Bronchial epithelial cell (primary cell): ENCODE results near the gene TSPEAR. TPM values are rescaled to one million over a fixed set of nuclear protein-coding genes. Genes with fewer than 3 reads are reported as not detected.

Experiments used
- DNase-seq: peaks from one replicate; pipeline ENCODE4 v3.0.0-alpha.2; 2010; ENCODE audit warnings: low read depth
- FAIRE-seq: peaks from 2 replicates; lab custom pipeline; 2011; peaks lifted over from hg19 to GRCh38; lab: Jason Lieb, UNC
- H3K27me3 ChIP-seq: 2 replicates; pipeline ENCODE4 v1.5.1; 2011; ENCODE audit warnings: low read length; ENCODE audit not compliant: control insufficient read depth, insufficient read depth
- H3K36me3 ChIP-seq: 2 replicates; pipeline ENCODE4 v1.5.1; 2011; ENCODE audit warnings: low read length; ENCODE audit not compliant: control insufficient read depth, insufficient read depth
- H3K4me3 ChIP-seq: 2 replicates; pipeline ENCODE4 v1.5.1; 2011; ENCODE audit warnings: mild to moderate bottlenecking, low read depth, low read length, control low read depth
- total RNA-seq: library from RNA; depleted of rRNA; stranded (reverse); fragments of >200 nt; gene quantifications from 2 replicates; pipeline ENCODE4 v1.2.1, GENCODE V29; 2014
- TF ChIP-seq, protein P1 (sequence below): IDR thresholded peaks from 2 replicates; pipeline ENCODE4 v1.5.1; 2011; ENCODE audit warnings: mild to moderate bottlenecking, moderate library complexity, low read length, control low read depth, inconsistent platforms; ENCODE audit not compliant: insufficient read depth, severe bottlenecking

Gene TSPEAR
- total RNA-seq, 1 donor from 2014 or later: not detected

DNA sequence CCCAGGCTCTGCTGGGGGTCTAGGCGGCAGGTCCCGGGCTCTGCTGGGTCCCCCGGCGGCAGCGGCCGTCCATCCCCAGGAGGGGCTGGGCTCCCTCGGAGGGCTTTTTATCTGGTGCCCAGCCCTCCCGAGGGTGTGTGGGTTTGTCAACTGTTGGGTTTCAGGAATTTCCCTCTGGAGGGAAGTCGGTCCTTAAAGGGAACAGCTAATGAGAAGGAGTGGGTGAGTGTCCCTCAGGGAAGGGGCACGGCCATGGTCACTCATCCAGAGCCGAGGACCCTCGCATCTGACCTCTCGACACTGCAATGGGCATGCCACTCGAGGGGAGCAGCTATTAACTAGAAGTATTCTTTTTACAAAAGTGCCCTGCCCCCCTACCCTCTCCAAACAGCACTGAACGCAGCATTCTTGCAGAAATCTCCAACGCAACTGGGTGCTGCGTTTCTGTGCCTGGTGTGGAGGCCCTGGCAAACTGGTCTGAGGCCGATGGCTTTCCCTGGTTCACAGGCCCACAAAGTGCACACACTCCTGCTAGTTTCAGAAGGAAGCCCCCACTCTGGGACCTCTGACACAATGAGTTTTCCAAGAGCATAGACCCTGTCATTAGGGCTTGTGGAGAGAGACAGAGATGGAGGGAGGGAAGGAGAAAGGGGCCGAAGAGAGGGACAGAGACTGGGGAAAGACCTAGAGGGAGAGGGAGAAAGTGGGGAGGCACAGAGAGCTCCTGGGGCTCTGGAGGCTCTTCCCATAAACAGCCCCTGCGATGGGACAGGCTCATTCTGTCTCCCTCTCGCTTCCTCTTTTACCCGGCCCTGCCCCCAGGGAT is 1.0 kb upstream of the TSPEAR start:
- TF ChIP-seq, protein P1, sequence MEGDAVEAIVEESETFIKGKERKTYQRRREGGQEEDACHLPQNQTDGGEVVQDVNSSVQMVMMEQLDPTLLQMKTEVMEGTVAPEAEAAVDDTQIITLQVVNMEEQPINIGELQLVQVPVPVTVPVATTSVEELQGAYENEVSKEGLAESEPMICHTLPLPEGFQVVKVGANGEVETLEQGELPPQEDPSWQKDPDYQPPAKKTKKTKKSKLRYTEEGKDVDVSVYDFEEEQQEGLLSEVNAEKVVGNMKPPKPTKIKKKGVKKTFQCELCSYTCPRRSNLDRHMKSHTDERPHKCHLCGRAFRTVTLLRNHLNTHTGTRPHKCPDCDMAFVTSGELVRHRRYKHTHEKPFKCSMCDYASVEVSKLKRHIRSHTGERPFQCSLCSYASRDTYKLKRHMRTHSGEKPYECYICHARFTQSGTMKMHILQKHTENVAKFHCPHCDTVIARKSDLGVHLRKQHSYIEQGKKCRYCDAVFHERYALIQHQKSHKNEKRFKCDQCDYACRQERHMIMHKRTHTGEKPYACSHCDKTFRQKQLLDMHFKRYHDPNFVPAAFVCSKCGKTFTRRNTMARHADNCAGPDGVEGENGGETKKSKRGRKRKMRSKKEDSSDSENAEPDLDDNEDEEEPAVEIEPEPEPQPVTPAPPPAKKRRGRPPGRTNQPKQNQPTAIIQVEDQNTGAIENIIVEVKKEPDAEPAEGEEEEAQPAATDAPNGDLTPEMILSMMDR: no peak
- no peaks in the 10 kb centered on the region for H3K36me3 ChIP-seq
- no peak overlapping the region for H3K4me3 ChIP-seq
- peaks cover 35% of the 10 kb centered on the region for H3K27me3 ChIP-seq
- FAIRE-seq (no peak), DNase-seq (no peak)

DNA sequence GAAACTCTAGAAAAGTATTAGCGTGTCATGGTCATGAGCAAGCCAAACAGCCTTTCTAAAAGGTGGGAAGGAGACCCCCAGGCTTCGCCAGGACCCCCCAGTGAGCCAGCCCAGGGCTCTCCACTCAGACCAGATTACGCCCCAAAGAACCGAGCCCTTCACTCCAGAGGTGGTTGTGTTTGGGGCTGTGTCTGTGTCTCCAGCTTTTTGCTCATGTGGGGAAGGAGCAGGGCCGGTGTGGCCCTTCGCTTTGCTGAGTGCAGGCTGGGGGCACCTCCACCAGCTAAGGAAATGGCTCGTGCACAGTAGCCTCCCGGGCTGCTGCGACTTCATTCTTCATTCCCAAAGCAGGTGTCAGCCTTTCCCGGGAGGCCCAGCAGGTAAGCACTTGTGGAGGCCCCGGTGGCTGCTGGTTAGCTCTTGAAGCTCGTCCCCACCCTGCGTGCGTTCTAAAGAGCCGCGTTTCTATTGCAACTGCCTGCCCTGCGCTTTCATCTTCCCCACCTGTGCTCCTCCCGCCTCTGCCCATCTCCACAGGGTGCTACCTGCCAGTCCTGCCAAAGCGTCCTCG is 531 bp downstream of the TSPEAR start:
- Histone ChIP-seq H3K36me3 (no peaks in the 10 kb centered on the region), H3K4me3 (no peak overlapping the region), H3K27me3 (peaks cover 43% of the 10 kb centered on the region)
- DNase-seq: peak; percentile 23
- TF ChIP-seq, protein P1: no peak
- FAIRE-seq: no peak

GRCh38 chr21:44710294-44710665 is 1.1 kb downstream of the TSPEAR start:
- FAIRE-seq: no peak
- TF ChIP-seq, protein P1: no peak
- Histone ChIP-seq H3K27me3 (peaks cover 43% of the 10 kb centered on the region), H3K4me3 (no peak overlapping the region), H3K36me3 (no peaks in the 10 kb centered on the region)
- no peak for DNase-seq

GRCh38 chr21:44709426-44710293 is 1.7 kb downstream of the TSPEAR start:
- Histone ChIP-seq H3K4me3 (no peak overlapping the region), H3K36me3 (no peaks in the 10 kb centered on the region), H3K27me3 (peaks cover 42% of the 10 kb centered on the region)
- TF ChIP-seq, protein P1: no peak
- FAIRE-seq (no peak), DNase-seq (peak; percentile 78)

GRCh38 chr21:44708866-44709425 is 2.4 kb downstream of the TSPEAR start:
- no peak overlapping the region for H3K4me3 ChIP-seq
- H3K27me3 ChIP-seq: peaks cover 41% of the 10 kb centered on the region
- TF ChIP-seq, protein P1: no peak
- no peak for DNase-seq
- FAIRE-seq: peak; percentile 13
- H3K36me3 ChIP-seq: no peaks in the 10 kb centered on the region
